Thoracic aorta (tissue), 2 donors: ENCODE results near the gene KCNQ5. TPM values are rescaled to one million over a fixed set of nuclear protein-coding genes. Genes with fewer than 3 reads are reported as not detected.

ENCODE experiments used
- ATAC-seq: fragments of 150-250 bp; one replicate; pipeline ENCODE4 v1.8.0; 2017; ENCODE audit warnings: low read depth; ENCODE audit not compliant: insufficient number of reproducible peaks, low FRiP score
- DNase-seq: peaks from one replicate; pipeline ENCODE4 v3.0.0-alpha.2; 2020; ENCODE audit warnings: low spot score
- H3K27ac ChIP-seq, 2 donors: fragments of 200-600 bp; sonication (generic); 1 replicate in 1 of 2; 2 replicates in 1 of 2; pipeline ENCODE4 v1.5.1; 2016; ENCODE audit warnings: mild to moderate bottlenecking in 2 of 2, moderate library complexity in 2 of 2
- H3K27me3 ChIP-seq: fragments of 200-600 bp; sonication (generic); replicated peaks from 2 replicates; pipeline ENCODE4 v1.6.0; 2016; ENCODE audit warnings: mild to moderate bottlenecking; ENCODE audit not compliant: insufficient read depth
- H3K36me3 ChIP-seq: fragments of 200-600 bp; sonication (generic); one replicate; pipeline ENCODE4 v1.5.1; 2016
- H3K4me1 ChIP-seq, 2 donors: fragments of 200-600 bp; sonication (generic); 1 replicate in 1 of 2; 2 replicates in 1 of 2; pipeline versions ENCODE4 v1.5.1 to v1.6.0; 2016; ENCODE audit warnings: low read depth in 2 of 2, mild to moderate bottlenecking in 1 of 2; ENCODE audit not compliant: control insufficient read depth in 1 of 2
- H3K4me3 ChIP-seq: fragments of 200-600 bp; sonication (generic); 2 replicates; pipeline ENCODE4 v1.5.1; 2016; ENCODE audit warnings: mild to moderate bottlenecking
- H3K9me3 ChIP-seq: fragments of 200-600 bp; sonication (generic); 2 replicates; pipeline ENCODE4 v1.5.1; 2016
- CTCF ChIP-seq: fragments of 200-600 bp; sonication (generic); IDR thresholded peaks from one replicate; pipeline ENCODE4 v1.5.1; 2019; ENCODE audit warnings: antibody characterized with exemption
- total RNA-seq, 2 donors: library from RNA; depleted of rRNA; stranded (reverse); fragments of >200 nt; gene quantifications; one replicate each; pipeline versions ENCODE4 v1.1.0 to v1.2.3, GENCODE V29; 2016

KCNQ5 gene
- total RNA-seq, 2 donors from 2014 or later, result 7.3 to 8.5 TPM

- Histone ChIP-seq H3K27me3 (no peaks in the 10 kb centered on the region), H3K36me3 (no peaks in the 10 kb centered on the region), H3K4me3 (no peak overlapping the region), H3K27ac (no peak overlapping the region), H3K9me3 (no peaks in the 10 kb centered on the region), H3K4me1 (no peaks in the 10 kb centered on the region)
- no peak for ATAC-seq
- TF ChIP-seq CTCF, result no peak
- DNase-seq, result no peak
Observed at GRCh38 chr6:72922401-72922800, 300.5 kb downstream of the KCNQ5 start.

GRCh38 chr6:72925136-72925535 is 303.3 kb downstream of the KCNQ5 start:
- Histone ChIP-seq H3K4me1 (peaks cover 0 to 3% of the 10 kb centered on the region in 2 donors), H3K4me3 (no peak overlapping the region), H3K9me3 (no peaks in the 10 kb centered on the region), H3K36me3 (no peaks in the 10 kb centered on the region), H3K27me3 (no peaks in the 10 kb centered on the region), H3K27ac (no peak overlapping the region)
- TF ChIP-seq CTCF, result no peak
- ATAC-seq, result no peak
- DNase-seq, result no peak

GRCh38 chr6:72930556-72931132 is 308.8 kb downstream of the KCNQ5 start:
- Histone ChIP-seq H3K27ac (no peak overlapping the region), H3K4me3 (no peak overlapping the region), H3K4me1 (peaks cover 0 to 3% of the 10 kb centered on the region in 2 donors), H3K27me3 (no peaks in the 10 kb centered on the region), H3K9me3 (no peaks in the 10 kb centered on the region), H3K36me3 (no peaks in the 10 kb centered on the region)
- no peak for TF ChIP-seq CTCF
- no peak for ATAC-seq
- DNase-seq, result no peak

GRCh38 chr6:72931325-72931887 is 309.5 kb downstream of the KCNQ5 start:
- no peak overlapping the region for H3K4me3 ChIP-seq
- no peak overlapping the region for H3K27ac ChIP-seq
- no peaks in the 10 kb centered on the region for H3K36me3 ChIP-seq
- no peak for ATAC-seq
- H3K4me1 ChIP-seq, result peaks cover 0 to 3% of the 10 kb centered on the region in 2 donors
- H3K9me3 ChIP-seq, result no peaks in the 10 kb centered on the region
- no peak for DNase-seq
- H3K27me3 ChIP-seq, result no peaks in the 10 kb centered on the region
- TF ChIP-seq CTCF, result no peak

- no peak for TF ChIP-seq CTCF
- Histone ChIP-seq H3K27me3 (no peaks in the 10 kb centered on the region), H3K4me1 (no peaks in the 10 kb centered on the region), H3K4me3 (no peak overlapping the region), H3K9me3 (no peaks in the 10 kb centered on the region), H3K36me3 (no peaks in the 10 kb centered on the region), H3K27ac (no peak overlapping the region)
- DNase-seq (no peak), ATAC-seq (no peak)
Observed at GRCh38 chr6:72933233-72933632, 311.4 kb downstream of the KCNQ5 start.
